ENCODE measurements around the gene IFNGR2.
"Not testable (repeated sequence)": the region's sequence is repeated elsewhere in the genome, so short reads cannot be mapped to it uniquely, and the experiment has no call there.

IFNGR2 gene

DNA sequence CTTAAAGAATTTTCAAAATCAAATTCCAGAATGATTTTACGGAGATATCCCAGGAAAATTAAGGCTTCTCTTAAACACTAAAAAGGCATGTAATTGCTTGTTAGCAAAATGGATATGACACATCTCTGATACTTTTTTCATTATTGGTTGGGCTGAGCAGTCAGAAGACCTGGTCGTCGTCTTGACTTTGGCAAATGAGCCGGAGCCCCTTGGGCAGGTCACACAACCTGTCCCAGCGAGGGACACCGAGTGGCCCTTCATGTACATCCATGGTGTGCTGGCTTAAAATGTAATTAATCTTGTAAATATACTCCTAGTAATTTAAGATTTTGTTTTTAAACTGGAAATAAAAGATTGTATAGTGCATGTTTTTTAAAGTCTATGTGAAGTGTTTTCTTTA, 33.9 kb downstream of the IFNGR2 start:
- no peak for DNase-seq (ENCODE audit: low spot score)

DNA sequence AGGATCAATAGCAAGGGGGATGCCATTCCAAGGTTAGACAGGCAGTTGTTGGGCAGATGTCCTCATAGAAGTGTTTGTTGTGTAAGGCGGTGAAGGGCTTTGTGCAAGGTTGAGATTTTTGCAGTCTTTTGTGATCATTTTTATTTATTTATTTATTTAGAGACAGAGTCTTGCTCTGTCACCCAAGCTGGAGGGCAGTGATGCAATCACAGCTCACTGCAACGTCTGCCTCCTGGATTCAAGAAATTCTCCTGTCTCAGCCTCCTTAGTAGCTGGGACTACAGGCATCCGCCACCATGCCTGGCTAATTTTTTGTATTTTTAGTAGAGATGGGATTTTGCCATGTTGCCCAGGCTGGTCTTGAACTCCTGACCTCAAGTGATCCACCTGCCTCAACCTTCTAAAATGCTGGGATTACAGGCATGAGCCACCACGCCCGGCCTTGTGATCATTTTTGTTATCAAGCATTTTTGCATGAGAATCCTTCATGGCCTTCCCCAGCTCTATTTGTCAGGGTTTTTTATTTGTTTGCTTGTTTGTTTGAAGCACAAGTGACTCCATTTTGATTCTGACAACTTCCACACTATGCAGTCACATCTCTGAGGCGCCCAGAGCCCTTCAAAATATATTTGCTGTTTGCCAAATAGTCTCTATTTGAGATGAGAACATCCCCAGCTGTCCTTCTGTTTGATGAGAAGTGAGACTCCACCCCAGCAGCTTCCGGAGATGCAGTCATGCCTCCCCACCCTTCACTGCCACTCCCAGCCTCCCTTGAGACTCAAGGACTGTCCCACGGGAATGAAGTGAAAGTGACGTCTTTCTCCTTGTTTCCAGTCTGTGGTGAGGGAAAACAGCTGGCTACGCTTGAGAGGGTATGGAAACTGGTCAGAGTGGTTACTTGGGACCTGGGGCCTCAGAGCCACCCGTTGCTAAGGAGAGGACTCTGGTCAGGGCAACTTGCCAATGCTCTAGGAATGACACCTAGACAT, 38.6 kb downstream of the IFNGR2 start:
- DNase-seq (ENCODE audit: low spot score), result no peak

- DNase-seq (ENCODE audit: low spot score), result no peak
Observed at GRCh38 chr21:33443194-33443593, 40.0 kb downstream of the IFNGR2 start.

DNA sequence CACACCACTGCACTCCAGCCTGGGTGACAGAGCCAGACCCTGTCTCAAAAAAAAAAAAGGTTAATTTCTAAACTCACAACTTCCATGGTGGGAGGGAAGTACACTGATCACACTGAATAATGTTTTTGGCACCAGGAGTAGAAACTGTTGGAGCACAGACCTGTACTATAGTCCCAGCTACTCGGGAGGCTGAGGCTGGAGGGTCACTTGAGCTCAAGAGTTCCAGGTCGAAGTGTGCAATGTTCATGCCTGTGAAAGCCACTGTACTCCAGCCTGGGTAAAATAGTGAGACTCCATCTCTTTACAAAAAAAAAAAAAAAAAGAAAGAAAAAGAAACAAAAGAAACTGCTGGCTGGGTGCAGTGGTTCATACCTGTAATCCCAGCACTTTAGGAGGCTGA, 41.3 kb downstream of the IFNGR2 start:
- DNase-seq (ENCODE audit: low spot score), result no peak

- DNase-seq (ENCODE audit: low spot score), result not testable (repeated sequence)
Observed at GRCh38 chr21:33446620-33447019, 43.4 kb downstream of the IFNGR2 start.

GRCh38 chr21:33449616-33450015, 46.4 kb downstream of the IFNGR2 start:
- no peak for DNase-seq (ENCODE audit: low spot score)

DNA sequence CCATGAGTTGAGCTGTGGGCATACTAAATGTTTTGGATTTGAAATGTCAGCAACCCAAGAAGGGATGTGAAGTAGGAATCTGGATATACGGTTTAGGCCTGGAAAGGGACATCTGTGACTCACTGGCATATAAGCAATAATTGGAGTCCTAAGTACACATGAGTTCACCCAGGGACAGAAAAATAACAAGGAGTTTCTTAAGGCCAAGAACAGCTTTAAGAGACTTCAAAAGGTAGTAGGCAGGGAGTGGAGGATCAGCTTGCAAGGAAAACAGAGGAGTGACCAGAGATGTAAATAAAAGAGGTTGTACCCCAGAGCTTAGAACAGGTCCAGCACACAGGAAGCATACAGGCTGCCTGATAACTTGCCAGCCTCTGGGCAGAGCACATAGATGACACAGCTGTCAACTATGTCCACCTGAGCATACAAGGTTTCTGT, 48.4 kb downstream of the IFNGR2 start:
- DNase-seq (ENCODE audit: low spot score), result no peak

GRCh38 chr21:33452362-33452761, 49.1 kb downstream of the IFNGR2 start:
- DNase-seq (ENCODE audit: low spot score), result no peak

DNA sequence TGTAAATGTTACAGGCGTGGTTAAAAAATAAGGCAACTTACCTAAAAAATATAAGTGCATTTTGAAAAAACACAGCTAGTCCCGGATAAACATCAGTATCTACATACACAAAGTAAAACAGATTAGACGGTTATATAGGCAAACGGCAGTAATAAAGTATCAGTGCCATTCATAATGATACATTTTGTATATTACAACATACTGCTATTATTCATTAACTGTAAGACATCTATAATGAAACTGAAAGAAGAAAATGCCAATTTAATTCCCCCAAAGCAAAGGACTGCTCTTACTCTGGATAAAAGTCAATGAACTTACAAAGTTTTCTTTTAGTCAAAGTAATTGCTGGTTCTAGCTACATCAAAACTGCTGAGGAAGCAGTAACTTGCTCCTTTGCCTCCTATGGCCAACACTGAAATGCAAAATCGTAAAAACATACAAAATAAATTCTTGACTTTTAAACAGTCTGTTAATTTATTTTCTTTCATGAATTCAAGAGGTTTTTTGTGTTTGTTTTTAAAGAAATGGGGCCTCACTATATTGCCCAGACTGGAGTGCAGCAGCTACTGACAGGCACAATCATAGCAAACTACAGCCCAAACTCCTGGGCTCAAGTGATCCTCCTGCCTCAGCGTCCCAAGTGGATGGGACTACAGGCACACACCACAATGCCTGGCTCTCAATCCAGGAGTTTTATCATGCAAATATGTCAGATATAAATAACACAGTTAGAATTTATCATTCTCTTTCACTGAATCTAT, 52.7 kb downstream of the IFNGR2 start:
- DNase-seq (ENCODE audit: low spot score), result no peak

DNA sequence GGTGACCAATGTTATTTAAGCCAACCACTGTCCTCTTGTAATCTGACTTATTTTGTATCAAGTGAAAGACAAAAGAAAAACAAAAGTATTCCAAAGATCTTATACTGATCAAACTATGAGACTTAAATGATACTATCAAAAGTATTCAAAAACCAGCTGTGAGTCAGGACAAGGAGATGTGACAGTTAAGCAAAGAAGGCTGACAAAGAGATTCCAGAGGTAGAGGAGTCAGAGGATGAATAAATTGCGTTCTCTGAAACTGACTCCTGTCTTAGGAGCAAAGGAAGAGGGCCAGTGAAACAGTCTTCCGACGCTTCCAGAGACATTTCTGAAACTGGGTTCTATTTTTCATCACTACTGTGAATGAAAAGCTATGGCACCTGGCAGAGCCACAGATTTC, 55.6 kb downstream of the IFNGR2 start:
- DNase-seq (ENCODE audit: low spot score), result no peak

DNA sequence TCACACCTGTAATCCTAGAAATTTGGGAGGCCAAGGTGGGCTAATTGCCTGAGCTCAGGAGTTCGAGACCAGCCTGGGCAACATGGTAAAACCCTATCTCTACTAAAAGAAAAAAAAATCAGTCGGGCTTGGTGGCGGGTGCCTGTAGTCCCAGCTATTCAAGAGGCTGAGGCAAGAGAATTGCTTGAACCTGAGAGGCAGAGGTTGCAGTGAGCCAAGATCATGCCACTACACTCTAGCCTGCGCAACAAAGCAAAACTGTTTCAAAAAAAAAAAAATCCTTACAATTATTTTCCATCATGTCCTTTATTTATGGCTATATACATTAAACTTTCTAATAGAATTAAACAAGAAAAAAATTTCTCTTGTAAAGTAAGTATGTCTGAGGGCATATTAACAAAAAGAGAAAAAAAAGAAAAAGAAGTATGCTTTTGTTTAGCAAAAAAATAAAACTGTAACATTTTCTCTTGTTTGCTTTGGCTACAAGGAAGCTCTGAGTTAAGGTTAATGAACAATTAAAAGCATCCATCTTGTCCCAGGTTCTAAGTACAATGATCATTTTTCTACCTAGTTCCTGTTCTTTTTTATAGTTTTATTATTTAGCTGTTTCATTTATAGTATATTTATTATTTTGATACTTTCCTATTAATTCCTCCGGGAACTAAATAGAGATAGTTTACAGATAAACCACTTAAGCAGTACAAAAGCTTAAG, 58.5 kb downstream of the IFNGR2 start:
- no peak for DNase-seq (ENCODE audit: low spot score)

GRCh38 chr21:33469183-33469582, 66.0 kb downstream of the IFNGR2 start:
- DNase-seq (ENCODE audit: low spot score), result not testable (repeated sequence)

DNA sequence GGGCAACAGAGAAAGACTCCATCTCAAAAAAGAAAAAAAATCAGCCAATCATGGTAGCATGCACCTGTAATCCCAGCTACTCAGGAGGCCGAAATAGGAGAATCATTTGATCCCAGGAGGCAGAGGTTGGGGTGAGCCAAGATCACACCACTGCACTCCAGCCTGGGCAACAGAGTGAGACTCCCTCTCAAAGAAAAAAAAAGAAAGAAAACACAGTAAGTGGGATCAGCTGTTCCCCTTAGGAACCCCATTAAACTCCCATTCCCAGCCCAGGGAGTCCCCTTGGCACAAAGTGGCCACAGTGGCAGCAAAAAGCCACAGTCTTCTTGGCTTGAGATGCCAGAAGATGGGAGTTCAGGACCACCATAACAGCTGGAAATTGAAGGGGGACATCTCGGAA, 67.5 kb downstream of the IFNGR2 start:
- no peak for DNase-seq (ENCODE audit: low spot score)

DNA sequence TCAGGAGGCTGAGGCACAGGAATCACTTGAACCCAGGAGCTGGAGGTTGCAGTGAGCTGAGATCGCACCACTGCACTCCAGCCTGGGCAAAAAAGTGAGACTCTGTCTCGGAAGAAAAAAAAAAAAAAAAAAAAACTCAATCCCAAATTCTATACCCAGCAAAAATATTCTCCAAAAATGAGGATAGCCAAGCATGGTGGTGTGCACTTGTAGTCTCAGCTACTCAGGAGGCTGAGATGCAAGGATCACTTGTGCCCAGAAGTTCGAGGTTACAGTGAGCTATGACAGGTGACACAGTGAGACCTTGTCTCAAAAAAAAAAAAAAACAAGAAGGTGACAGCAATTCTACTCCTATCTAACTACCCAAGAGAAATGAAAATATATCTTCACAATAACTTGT, 70.1 kb downstream of the IFNGR2 start:
- no peak for DNase-seq (ENCODE audit: low spot score)

DNA sequence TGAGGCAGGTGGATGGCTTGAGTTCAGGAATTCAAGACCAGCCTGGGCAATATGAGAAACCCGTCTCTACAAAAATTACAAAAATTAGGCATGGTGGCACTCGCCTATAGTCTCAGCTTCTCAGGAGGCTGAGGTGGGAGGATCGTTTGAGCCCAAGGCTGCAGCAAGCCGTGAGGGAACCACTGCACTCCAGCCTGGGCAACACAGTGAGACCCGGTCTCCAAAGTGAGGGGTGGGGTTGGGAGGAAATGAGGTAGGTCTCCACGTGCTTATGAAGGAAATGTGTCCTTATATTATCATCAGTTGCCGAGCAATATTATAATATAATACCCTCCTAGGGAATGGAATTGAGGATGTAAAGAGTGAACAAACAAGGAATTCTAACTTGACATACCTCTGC, 73.9 kb downstream of the IFNGR2 start:
- DNase-seq (ENCODE audit: low spot score), result no peak

DNA sequence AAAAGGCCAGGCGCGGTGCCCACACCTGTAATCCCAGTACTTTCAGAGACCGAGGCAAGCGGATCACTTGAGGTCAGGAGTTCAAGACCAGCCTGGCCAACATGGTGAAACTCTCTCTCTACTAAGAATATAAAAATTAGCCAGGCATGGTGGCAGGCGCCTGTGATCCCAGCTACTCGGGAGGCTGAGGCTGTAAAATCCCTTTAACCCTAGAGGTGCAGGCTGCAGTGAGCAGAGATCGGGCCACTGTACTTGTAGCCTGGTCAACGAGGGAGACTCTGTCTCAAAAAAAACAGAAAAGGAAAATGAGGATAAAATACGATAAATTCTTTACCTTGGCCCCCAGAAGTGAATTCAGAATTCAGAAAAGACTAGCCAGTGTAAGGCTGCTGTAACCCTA, 75.0 kb downstream of the IFNGR2 start:
- no peak for DNase-seq (ENCODE audit: low spot score)

GRCh38 chr21:33478935-33479678, 75.9 kb downstream of the IFNGR2 start:
- no peak for DNase-seq (ENCODE audit: low spot score)

GRCh38 chr21:33479679-33480480, 76.7 kb downstream of the IFNGR2 start, which contains the start of gene TMEM50B:
Gene TMEM50B, minus strand, starts transcription at chr21:33479974. Its CDS starts 11,089 bp downstream, at chr21:33468885.
- DNase-seq (ENCODE audit: low spot score), result peak; percentile 96

GRCh38 chr21:33480481-33481103, 77.4 kb downstream of the IFNGR2 start:
- DNase-seq (ENCODE audit: low spot score), result no peak

DNA sequence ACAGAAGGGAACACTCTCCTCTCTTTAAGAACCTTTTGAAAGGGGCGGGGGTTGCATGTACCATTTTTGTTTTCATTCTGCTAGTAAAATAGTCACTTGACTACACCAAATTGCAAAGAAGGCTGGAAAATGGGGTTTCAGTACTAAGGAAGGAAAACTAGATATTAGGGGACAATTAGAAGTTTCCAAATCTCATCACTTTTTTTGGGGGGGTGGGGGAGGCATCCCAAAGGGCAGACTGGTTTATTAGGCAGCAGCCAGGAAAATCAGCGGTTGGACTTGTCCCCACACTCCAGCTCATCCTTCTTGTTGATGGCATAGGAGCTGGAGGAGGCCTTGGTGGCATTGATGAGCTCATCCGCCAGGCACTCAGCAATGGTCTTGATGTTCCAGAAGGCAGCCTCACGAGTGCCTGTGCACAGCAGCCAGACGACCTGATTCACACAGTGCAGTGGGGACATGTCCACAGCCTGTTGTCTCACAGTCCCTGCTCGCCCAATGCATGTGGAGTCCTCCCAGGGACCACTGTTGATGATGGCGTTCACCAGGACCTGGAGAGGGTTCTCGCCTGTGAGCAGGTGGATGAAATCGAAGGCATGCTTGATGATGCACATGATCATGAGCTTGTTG, 78.2 kb downstream of the IFNGR2 start:
- DNase-seq (ENCODE audit: low spot score), result no peak
